ENCODE results near the gene ETFB. TPM values are rescaled to one million over a fixed set of nuclear protein-coding genes. Genes with fewer than 3 reads are reported as not detected.

ETFB gene
- total RNA-seq, 1 experiment from 2014 or later: 77.3 TPM

DNA sequence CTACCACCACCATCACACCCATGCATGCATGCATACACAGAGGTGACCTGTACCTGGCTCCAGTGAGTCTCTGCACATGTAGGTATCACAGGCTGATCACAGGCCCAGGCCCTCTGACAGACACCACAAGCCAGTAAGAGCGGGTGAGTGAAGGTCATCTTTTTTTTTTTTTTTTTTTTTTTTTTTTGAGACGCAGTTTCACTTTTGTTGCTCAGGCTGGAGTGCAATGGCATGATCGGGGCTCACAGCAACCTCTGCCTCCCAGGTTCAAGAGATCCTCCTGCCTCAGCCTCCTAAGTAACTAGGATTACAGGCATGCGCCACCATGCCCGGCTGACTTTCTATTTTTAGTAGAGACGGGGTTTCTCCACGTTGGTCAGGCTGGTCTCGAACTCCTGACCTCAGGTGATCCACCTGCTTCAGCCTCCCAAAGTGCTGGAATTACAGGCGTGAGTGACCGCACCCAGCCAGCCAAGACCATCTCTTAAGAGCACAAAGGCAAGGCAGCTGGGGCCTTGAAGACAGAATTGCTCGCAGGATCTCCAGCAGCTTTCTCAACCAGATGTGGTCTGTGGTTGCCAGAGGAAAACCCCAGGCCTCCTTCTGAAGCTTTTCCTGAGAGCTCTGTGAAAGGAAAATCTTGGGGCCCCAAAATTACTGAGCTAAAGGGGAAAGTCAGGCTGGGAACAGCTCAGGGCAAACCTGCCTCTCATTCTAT is 9.5 kb upstream of the ETFB start:
- DNase-seq (ENCODE audit: extremely low read depth, low read depth): no peak

DNA sequence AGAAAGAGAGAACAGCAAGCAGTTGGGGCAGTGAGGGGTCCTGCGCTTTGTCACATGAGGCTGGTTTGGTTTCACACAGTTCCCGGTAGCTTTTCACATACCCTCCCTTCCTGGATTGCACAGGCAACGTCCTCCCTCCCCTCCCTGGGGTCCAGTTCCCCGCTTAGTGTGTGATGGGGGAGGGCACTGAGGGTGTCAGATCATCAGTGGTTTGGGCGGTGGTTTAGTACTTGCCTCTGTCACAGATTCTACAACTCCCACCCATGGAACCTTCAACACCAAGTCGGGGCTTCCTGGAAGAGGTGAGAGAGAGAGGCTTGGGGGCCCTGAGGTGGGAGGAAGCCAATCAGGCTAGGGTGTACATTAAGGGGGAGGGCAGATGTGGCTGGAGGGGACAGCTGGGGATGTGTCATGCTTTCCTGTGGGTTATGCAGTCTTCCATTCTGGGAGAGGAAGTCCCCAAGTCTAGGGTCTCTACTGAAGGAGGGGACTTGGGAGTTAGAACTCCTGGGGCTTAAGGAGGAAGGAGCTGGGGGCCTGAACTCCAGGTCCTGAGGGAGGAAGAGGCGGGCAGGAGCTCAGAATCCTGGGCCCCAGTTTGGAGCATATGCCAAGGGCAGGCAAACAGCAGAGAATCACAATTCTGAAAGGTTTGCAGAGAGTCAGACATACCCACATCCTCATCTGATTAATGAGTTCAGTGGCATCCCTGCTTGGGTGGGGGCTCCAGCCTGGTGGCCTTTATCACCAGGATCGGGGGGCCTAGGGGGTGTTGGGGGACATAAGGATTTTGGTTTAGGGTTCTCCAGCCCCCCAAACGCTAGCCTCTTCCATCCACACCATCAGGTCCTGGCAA is 6.7 kb upstream of the ETFB start, which contains the start of gene NKG7:
Gene NKG7 (minus strand): TSS at position 6 of the 856 bp plus-strand sequence. CDS start 119 bp downstream, outside the sequence.
- no peak for DNase-seq (ENCODE audit: extremely low read depth, low read depth)

DNA sequence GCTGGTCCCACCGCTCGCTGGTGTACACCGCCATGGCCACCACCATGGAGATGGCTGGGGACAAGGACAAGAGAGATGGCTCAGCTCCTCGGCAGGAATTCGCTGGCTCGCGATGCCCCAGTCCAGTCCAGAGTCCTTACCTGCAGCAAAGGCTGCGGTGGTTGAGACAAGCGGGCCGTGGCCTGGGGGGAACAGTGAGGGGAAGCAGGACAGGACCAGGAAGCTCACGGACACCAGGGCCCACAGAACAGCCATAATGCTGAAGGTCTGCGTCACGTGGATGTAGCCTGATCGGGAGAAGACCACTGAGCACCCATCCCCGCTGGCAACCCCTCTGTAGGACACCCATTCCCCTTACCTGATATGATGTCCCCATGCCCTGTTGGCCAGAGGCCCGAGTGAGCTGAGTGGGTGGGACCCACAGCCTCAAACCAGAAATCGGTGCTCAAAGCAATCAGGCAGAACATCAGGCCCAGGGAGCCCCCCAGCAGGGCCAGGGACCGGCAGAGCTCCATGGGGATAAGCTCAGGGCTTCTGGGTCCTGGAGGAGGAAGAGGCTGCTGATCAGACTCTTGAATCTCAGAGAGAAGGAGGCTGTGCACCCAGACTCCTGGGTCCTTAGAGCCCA is 5.9 kb upstream of the ETFB start:
- no peak for DNase-seq (ENCODE audit: extremely low read depth, low read depth)

DNA sequence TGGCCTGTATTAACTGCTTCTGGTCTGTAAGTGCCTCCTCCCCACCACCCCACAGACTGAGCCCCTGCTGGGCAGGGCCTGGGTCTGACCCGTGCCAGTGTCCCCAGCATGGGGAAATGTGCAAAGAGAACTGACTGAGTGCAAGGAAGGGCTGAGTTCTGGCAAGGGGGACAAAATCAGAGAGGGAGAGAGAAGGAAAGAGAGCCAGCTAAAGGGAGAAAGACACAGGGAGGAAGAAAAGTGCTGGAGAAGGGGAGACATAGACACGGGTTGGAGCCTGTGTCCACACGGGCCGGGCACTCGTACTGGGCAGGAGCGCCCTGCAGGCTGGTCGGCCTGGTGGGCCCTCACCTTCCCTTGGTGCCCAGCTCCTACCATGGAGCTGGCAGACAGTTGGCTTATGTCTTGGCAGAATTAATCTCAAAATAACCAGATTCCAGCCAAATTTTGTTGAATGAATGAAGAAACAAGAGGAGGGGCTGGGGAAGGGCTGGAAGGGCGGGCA is 5.0 kb upstream of the ETFB start:
- DNase-seq (ENCODE audit: extremely low read depth, low read depth): no peak

DNA sequence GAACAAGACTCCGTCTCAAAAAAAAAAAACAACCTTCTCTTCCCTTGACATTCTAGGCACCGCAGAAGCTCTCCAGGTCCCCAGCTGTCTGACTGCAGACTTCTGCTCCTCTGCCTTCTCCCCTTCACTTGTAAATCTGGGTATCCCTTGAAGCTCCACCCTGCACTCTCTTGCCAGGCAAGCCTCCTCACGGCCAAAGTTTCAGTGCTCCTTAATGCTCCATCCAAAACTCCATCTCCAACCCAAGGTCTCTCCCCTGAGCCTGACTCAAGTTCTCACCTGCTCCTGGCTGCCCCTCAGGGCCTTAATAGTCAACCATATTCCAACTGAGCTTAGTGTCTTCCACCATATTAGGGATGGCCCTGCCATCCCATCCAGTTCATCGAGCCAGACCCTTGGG is 4.0 kb upstream of the ETFB start:
- DNase-seq (ENCODE audit: extremely low read depth, low read depth): no peak

DNA sequence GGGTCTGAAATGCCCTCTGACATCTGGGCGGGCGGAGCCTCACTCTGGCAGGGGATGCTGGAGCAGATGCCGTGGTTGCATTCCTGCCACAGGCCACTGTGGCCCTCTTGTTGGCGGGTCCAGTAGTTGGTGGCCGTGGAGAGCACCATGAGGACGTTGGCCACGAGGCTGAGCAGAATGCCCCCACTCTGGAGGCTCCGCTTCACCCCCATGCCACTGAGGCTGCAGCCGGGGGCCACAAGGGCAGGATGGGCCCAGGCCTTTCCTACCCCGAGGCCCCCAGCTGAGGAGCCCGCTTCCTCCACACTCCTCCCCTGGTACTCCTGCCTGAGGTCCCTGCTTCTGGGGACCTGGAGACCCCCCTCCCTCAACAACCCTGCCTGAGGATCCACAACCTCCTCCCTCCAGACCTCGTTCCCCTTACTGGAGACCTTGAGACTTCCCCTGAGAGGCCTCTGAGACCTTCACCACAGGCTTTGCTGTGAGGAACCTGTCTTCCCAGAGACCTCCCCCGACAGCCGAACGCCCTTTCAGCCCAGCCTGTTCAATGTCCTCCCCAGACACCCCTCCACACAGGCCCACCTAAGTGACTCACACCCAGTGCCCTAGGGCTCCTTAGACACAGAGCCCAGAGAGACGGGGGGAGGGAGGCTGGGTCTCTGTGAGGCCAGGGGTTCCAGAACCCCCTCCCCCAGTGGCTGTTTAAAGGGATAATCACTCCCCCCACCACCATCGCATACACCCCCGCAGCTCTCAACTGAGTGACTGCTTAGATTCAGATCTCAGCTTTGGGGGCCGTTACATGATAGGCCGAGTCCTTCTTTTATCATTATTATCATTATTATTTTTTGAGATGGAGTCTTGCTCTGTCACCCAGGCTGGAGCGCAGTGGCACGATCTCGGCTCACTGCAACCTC is 2.4 kb upstream of the ETFB start, which contains the start of gene CLDND2:
Gene CLDND2 (minus strand): TSS at position 638 of the 917 bp plus-strand sequence. CDS start 426 bp downstream, at position 212.
- DNase-seq (ENCODE audit: extremely low read depth, low read depth): no peak

DNA sequence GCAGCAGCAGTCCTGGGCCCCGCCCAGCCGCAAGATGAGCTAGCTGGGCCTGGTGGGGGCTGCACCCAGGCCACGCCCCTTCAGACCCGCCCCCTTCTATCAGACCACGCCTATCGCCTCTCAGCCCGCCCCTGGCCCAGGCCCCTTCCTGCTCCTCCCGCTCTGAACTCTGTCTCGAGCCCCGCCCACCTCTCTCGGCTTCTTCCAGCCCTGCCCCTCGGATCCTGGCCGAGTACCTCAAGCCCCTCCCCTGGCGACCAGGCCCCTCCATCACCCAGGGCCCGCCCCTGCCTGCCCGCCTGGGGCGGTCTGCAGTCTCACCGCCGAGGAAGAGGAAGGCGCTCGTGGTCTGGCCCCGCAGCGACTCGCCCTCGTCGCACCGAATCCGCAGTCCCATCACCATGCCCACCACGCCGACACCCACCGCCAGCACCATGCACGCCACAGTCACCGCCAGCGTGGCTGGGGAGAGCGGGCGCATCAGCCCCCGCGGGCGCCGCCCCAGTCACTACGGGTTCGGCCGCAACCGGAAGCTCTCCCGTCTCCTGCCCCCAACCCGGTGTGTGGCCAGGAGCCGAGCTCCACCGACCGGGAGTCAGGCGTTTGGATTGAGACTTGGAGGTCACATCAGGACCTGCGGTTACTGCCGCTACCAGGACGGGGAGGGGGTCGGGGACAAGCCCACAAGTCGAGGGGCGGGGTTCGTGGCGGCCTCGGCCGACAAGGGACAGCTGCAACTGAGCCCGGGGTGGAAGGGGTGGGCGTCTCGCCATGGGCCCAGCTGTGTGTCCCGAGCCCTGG is 1.6 kb upstream of the ETFB start:
- DNase-seq (ENCODE audit: extremely low read depth, low read depth): peak; percentile 95

DNA sequence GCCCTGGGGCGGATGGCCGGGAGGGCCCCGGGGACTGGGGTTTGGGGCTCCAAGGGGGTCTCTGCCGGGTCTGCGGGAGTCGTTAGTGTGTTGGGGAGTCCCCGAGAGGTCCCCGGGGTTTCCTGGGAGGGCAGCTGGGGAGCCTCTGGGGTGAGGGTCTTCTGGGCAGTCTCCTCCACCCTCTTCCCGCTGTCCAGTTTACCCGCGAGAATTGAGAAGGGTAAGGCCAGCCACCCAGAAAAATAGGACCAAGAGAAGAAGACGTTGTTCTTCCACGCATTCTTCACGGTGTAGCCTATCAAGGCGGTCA is 1.0 kb upstream of the ETFB start:
- no peak for DNase-seq (ENCODE audit: extremely low read depth, low read depth)

DNA sequence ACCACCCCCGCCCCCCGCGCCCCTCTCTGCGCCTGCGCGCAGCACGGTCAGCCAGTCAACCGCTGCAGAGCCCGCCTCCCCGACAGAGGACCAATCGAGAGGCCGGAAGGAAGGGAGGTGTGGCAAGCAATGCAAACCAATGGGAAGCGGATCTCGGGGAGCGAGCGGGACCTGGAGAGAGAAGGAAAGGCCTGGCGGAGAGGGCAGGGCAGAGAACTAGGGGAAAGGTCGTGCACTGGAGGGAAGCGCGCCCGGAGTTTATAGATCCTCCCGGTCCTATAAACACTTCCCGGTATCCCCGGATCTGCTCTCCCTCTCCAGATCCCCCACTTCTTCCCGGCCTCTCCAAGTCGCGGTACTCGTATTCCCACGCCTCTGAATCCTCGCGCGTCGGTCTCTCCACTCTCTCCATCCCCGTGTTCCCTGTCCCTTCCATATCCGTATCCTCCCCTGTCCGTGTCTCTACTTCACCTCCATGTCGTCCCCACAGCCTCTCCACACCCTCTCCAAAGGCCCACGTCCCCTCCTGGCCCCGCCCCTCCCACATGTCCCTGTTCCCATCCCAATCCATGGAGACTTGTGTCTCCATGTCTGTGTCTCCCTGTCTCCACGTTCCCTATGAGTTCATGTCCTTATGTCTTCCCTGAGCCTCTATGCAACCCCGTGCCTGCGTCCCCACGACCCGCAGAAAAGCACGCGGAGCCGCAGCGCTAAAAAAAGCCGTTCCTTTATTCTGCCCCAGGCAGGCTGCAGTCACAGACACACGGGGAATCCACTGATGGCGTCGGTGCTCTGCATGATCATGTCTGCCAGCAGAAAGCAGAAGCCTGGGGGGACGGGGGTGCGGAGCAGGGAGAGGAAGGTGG is 434 bp upstream of the ETFB start:
- peak; percentile 97 for DNase-seq (ENCODE audit: extremely low read depth, low read depth)

DNA sequence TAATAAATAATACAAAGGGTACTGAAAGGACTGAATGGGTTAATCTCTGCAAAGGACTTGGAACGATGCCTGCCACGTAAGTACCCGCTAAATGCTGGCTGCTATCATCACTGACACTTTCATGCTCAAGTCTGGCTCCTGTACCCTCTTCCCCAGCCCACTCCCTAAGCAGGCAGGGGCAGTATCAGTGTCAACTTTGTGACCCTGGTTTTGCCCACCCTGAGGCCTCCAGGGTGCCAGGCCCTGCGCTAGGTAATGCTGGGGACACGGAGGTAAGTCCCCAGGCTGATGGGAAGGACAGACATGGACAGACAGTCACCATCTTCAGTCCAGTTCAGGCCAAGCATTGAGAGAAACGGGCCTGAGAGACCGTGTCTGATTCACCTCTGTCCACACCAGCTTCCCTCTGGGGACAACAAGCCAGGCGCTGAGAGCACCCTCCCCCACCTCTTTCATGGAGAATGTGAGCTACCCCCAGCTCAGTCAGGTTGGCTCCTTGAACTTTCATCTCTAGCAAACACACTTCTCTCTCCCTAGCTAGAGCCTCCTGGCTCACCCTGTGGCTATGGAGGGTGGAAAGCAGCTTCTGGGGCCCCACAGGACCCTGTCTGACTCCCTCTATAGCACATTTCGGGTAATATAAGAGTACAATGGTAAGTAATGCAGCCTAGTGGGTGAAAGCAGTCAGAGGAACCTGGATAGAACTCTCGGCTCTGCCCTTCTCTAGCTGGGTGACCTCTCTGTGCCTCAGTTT is 800 bp downstream of the ETFB start:
- no peak for DNase-seq (ENCODE audit: extremely low read depth, low read depth)

DNA sequence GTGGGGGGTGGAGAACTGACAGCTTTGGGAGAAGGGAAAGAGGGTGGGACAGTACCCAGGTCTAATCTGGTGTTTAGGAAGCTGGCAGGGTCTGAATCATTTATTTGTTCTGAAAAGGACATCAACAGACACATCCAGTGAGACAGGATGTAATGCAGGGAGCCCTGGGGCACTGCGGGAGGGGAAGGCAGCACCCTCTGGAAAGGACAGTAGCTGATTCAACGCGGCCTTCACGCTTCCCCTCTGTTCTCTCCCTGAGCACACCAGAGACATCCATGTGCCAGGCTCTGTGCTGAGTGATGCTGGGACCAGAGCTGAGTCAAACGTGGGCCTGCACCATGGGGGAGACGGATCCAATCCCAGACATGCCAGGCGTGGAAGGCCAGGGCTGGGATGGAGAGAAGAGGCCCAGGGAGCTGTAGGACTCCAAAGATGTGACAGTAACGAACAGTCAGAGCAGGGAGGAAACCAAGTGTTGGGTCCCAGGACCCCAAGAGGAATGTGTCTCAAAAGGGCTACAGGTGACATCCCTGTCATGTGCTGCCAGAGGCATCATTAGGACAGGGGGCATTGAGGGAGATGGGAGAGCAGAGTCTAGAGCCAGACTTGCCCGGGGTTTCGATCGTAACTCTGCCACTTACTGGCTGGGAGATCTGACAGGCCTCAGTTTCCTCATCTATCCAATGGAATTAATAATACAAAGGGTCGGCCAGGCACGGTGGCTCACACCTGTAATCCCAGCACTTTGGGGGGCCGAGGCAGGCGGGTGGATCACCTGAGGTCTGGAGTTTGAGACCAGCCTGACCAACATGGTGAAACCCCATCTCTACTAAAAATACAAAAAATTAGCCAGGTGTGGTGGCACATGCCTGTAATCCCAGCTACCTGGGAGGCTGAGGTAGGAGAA is 1.7 kb downstream of the ETFB start:
- DNase-seq (ENCODE audit: extremely low read depth, low read depth): peak; percentile 21

DNA sequence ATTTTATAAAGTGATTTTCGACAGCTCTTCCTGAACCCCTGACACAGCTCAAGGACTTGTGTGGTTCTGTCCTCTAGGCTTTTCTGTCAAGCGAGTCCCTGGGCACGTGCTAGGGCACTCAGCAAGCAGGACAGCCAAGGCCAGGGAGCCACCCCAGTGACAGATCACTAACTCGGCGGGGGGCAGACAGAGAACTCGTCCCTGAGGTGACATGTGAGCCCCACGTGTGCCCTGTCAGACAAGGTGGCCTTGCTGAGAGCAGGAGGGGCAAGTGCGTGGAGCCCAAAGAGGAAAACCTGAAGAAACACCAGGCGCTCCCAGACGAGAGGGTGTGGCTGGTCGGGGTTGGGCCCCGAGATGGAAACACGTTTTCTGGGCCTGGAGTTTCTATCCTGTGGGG is 4.9 kb downstream of the ETFB start:
- DNase-seq (ENCODE audit: extremely low read depth, low read depth): no peak

DNA sequence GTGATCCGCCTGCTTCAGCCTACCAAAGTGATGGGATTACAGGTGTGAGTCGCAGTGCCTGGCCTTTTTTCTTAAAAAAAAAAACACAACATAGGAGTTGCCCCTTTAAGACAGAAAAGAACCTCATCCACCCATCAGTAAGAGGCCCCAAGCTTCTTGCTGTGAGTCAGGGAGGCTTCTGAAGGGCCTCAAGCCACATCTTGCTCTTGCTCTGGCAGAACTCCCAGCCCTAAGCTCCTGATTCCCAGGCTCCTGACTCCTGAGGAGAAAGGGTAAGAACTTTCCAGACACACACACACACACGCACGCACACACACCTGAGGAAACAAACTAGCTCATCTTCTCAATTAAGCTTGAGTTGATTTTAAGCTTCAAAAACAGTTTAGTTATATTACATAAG is 6.9 kb downstream of the ETFB start:
- DNase-seq (ENCODE audit: extremely low read depth, low read depth): no peak

DNA sequence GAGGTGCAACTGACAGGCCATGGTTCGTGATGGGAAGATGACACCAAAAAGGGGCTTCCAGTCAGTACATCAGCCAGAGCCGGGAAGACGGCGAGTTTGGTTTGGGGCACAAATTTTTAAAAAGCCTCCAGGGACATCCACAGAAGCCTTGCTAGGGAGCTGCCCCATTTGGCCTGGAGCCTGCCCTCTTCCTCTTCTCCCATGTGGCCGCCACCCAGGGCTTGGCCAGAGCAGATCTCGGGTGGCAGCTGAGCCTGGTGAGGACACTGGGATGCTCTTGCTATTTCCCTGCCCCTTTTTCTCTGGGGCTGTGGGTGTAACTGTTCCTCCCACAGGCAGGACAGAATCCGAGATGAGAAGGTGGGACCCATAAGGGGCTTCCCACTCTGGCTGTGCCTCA is 8.2 kb downstream of the ETFB start:
- no peak for DNase-seq (ENCODE audit: extremely low read depth, low read depth)

DNA sequence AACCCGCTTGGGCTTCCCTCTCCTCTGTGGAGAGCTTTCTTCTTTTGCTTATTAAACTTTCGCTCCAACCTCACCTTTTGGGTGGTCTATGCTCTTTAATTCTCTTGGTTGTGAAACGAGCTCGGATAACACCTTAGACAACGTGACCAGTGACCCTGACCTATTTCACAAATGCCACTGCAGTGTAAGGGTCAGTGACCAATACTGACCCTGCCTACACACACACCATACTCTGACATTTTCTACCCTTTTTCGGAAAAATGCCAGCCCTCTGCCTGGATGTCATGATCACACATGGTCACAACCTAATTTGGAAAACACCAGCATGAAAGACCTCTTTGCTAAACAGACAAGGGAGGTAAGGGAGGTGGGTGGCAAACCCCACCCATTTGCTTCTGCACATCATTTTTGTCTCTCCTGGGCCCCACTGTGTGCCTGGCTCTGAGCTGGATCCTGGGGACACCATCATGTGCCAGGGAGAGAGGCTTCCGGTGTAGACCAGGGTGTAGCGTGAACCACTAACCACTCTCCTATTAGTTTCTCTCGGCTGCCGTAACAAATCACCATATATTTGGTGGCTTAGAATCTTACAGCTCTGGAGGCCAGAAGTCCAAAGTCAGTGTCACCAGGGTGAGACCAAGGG is 9.9 kb downstream of the ETFB start:
- no peak for DNase-seq (ENCODE audit: extremely low read depth, low read depth)

DNA sequence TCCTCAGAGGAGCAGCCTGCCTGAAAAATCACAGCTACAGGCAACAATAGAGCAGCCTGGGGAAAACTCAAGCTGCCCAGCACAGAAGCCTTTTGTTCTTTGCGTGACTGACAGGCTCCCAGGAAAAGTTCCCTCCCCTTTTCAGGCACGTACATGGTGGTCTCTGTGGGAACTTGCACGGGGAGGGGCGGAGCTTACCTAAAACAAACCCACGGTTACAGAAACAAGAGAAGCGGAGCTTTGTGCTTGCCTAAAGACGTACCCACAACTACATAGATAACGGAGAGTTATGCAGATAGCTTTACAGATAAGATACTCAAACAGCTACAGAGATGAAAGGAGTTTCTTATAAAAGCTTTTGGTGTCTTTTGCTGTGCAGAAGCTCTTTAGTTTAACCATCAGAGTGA is 11.4 kb downstream of the ETFB start:
- no peak for DNase-seq (ENCODE audit: extremely low read depth, low read depth)
